Left forelimb (tissue), 1 donor: ENCODE measurements around the gene TMEM272.
"Not testable (repeated sequence)": the region's sequence is repeated elsewhere in the genome, so short reads cannot be mapped to it uniquely, and the experiment has no call there.

ENCODE experiments used
- DNase-seq: peaks from one replicate; pipeline ENCODE4 v3.0.0-alpha.2; 2018; ENCODE audit warnings: low spot score

The TMEM272 gene

DNA sequence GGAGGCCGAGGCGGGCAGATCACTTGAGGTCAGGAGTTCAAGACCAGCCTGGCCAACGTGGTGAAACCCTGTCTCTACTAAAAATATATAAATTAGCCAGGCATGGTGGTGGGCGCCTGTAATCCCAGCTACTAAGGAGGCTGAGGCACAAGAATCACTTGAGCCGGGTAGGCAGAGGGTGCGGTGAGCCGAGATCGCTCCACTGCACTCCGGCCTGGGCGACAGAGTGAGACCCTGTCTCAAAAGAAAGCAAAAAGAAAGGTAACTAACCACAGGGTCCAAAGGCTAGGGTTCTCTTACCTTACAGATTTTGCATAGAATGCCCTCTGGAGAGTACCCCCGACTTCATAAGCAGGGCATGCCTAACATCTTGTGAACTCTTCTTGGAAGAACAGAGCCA lies 20.3 kb downstream of the TMEM272 start:
- DNase-seq = not testable (repeated sequence)

DNA sequence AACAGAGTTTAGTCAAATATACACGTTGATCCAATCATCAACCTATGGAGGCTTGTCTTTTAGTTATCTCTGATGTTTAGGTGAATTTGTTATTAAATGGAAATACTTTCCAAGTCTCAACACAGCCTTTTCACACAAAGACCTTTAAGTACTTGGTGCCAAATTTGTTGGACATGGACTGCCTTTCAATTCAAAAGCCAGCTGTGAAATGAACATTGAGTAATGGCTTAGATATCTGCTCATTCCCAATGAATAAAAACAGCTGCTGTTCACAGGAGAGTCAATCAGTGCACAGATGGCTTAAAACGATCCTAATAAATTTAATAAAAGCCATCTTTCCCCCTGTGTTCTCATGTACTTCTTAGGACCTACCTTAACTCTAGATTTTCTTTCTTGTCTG lies 21.1 kb downstream of the TMEM272 start:
- no peak for DNase-seq

DNA sequence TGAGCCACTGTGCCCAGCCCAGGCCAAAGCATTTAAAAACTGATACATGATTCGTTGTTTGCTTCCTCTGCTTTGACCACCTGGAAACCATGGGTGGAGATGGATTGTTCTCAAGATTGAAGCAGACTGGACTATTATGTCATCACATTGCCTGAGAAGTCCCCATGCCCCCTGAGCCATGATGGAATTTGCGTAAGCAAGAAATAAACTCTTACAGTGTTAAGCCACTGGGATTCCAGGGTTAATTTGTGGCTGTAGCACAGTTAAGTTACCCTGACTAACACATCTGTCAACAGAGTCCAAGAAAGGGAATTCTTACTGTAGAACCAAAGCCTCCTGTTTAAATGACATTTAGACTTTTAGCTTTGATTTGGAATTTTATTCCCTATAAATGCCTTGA lies 21.6 kb downstream of the TMEM272 start:
- DNase-seq = no peak

DNA sequence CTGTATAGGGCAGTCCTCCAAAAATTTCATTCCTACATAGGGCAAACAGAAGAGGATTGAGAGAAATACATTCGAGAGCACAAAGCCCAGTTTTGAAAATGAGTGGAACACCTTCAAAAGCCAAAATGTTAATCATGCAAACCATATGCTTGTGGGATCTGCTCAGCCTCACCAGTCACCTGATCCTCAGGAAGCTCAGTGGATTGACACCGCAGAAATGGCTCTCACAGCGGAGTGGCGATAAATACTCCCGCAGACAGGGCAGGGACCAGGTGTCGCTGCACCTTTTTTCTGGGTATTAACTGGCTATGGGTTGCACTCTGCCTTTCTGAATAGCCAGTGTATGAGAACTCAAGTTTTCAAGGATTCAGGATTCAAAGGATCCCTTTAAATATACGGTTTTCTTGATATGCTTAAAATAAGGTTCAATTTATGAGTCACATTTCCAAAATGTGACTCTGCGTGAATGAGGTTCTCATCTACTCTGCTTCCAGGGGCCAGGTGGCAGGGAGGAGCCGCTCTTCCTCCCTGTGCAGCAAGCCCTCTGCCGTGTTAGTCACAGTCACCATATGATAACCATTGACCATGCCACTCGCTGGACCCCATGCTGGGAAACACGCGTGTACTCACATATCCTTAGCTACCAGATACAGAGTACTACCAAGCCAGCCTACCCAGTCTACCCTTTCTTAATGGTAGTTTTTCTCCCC lies 22.7 kb downstream of the TMEM272 start:
- DNase-seq = no peak

DNA sequence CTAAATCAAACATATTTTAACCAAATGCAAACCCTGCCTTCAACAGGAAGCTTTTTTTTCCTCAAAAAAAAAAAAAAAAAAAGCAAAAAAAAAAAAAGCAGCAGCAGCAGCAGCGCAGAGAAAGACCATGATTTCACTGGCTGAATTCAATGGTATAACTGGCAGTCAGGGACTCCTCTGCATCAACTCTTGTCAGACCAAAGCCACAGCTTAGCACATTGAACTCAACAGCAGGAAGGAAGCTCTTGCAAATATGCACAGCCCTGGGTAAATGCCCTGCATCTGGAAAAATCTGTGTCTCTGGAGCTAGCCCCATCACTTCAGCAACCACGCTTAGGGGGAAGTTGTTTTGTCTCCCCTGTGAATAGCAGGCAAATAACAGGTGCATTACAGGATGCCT lies 23.4 kb downstream of the TMEM272 start:
- no peak for DNase-seq

DNA sequence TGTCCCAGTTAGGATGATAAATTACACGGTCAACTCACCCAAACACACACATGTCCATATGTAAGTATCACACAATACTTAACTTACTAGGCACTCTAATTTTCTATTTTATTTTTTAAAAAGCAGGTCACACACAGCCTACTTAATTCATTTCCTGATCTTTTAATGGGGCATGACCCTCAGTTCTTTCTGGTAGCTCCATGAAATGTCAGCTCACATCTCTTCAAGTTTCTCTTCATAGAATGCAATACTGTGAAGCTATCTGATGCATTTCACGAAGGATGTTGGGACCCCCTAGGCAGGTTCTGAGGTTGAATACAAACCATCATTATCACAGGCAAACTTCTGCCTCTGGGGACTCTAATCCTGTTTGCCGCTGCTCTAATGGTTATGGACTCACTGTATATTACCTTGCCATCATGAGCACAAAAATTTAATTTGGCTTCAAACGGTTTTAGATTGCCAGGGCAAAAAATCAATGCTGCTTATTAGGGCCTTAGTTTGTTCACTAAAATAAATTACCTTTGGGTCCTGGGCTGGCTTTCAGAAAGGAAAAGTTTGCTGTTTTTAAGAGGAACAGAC lies 24.9 kb downstream of the TMEM272 start:
- DNase-seq = no peak

DNA sequence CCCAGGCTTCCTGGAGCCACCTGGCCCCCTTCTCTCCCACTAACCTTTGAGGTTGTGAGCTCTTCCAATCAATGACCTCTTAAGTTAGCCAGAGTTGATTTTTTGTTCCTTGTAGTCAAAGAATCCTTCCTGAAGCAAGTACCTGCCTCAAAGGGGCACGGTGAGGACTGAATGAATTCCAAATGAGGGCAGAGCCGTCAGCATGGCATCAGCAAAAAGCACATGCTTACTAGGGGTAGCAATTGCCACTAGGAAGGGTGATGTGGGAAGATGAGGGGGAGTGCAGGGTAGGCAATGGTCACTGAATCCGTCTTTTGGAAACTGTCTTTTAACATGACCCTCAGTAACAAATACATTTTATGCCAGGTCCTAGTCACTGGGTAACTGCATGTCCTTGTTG lies 25.4 kb downstream of the TMEM272 start:
- DNase-seq = no peak

DNA sequence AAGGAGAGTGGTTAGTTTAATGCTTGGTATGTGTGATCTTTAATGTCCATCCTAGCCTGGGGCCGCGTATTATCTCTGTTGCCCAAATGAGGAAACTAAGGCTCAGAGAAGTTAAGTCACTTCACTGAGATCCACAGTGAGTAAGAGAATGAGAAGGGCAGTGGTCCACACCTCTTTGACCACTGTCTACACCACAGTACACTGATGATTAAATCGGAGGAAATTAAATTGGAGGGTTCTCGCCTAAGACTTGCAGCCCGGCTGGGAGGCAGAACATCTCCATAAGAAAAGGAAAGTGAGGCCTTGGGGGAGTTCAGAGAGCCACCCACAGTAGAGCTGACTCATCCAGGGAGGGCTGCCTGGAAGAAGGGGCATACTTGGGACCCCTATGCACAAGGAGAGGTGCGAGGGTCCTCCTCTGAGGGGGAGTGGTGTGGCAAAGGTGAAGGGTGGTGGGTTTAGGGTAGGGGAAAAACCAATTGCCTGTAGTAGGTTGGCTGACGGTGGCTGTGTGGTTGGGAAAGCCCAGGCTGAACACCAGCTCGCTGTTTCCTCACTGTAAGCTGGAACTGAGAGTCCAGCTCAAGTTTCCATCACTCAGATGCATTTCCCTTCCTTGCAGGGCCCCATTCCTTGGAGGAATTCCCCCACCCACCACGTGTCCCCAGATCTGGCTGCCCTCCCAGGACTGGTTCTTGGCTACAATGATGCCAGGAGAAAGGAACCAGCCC lies 26.0 kb downstream of the TMEM272 start:
- DNase-seq = no peak

DNA sequence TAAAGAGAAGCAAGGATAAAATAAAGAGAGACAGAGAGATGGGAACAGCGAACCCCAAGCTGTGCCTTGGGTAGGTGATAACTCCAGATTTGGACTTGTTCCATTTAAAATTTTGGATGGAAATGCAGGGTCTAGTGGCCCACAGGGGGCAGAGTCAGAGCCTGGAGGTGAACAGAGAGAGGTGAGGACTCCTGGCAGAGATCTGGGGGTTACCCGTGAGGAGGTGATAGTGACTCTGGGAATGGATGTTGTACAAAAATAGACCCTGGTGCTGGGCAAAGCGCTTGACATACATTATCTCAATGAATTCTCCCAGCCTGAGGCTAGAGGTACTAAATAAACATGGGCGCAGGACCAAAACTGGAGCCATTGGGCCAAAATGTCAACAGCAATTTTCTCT lies 26.7 kb downstream of the TMEM272 start:
- no peak for DNase-seq

DNA sequence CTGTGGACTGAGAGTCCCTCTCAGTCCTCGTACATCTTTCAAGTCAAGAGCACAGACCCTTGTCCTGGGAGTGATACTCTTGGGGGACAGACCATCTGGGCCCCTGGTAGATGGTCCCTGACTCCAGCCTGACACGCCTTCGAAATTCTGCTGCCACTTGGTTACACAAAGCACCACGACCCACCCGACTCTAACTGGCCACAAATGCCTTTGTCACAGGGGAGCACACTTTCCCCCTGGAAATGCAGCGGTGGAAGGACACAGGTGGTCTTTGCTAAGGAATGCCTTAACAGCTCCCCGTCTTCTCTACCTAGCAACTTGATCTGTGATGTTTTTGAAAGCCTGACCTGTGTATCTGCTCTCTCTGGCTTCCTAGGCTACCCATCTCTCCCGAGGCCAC lies 27.3 kb downstream of the TMEM272 start:
- DNase-seq = no peak

DNA sequence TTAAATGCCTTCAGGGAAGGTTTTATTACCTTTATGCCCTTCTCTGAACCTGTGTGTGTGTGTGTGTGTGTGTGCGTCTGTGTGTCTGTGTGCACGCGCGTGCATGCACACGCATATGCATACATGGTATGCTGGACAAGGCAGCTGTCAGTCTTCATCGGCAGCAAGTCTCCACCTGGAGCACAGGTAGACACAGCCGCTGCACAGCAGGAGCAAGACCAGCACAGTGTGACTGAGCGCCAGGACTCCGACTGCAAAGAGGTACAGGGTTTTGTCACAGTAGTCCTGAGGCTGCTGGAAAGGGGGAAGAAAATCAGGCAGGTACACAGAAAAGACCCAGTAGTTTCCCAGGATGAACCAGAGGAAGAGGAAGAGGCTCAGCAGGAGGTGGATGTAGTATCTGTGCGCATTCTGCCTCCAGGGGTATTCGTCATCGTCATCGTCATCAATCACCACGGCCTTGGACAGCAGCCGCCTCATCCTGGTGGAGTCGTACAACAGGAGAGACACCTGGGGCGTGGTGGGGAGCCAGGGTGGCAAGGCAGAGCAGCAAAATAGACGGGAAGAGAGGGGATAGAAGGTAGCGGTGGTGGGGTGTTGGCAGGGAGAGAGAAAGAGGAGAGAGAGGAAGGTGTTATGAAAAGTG lies 28.2 kb downstream of the TMEM272 start:
- DNase-seq = no peak

DNA sequence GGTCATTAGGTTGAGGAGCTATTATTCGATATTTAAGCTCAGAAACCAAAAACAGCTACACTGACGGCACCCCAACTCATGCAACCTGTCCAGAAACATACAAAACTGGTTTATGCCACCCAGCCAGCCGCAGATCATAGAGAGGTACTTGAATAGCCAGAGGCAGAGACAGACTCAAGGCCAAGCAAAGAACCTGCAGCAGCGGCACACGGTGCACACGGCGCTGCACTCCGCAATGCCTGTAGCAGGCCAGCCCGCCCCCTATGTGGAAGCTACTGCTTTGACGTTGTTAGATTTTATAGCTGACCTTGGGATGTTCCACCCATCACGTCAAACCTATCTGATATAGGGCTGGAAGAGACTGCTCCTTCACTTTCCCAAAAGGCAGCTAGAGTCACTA lies 29.1 kb downstream of the TMEM272 start:
- no peak for DNase-seq

DNA sequence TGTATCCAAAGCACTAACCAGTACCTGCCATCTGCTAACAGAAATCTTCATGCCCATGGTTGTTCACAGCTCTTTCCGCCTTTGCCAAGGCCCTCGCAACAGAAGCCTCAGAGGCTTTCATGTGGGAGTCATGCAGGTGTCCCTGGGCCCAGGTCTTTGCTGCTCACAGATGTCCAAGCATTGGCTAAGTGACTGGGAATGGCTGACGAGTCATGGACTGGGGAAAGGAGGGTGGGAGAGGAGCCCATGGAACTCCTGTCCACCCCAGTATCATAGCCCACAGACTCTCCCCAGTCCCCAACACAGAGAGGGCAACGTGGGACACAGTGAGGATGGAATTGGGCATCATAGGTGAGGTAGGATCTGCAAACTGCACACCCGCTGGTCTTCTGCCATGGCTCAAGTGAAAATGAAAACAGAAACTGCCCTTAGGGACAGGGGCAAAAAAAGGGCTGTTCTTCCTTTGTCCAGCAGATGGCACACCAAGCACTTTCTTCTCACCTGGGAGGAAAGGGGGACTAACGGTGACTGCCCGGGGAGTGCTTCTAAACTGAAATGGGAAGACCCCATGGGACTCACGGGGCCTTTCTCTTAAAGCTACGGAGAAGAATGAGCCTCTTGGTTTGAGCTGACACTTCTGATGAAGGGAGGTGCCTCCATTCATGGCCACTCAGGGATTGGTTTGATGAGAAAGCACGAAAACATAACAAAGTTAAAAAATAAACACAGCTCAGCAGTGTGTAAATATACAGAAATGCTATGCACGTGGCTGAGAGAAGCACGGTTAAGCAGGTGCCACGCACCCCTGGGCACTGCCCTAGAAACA lies 29.9 kb downstream of the TMEM272 start:
- DNase-seq = no peak

DNA sequence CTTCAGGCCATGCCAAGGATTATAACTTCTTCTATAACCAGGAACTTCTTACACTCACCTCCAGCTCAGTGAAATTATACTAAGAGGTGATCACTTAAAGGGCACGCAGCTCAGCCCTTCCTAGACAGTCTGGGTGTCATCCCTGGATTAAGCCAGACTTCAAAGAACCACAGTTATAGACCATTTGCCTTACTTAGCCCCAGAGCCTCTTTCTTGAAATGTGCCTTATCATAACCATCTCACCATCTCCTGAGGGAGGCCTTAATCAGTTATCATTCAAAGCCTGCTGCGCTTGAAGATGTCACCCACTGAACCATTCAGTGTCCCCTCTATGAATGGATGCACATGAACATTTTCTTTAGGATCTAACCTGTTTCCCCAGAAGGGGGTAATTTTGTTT lies 30.9 kb downstream of the TMEM272 start:
- DNase-seq = no peak

DNA sequence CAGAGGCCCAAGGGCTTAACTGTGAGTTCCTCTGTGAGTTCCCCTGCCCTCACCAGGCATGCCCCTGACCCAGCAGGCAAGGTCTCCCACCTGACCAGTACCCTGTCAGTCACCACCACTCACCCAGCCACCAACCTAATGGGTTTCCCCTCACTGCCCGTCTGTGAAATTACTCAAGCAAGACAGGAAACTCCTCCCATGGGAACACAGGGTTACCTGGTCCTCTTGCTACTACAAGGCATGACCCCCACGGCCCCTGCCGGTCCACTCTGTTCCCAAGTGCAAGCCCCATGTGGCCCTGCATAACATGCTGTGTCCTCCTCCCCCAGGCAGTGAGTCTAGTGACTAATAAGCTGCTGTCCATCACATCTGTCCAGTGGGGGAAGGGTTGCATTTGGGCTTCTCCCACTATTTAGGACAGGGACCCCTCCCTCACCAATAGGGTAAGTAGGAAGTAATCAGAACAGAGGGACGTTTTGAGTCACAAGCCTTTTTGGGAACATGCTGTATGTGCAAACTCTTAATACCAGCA lies 33.0 kb downstream of the TMEM272 start:
- DNase-seq = no peak

DNA sequence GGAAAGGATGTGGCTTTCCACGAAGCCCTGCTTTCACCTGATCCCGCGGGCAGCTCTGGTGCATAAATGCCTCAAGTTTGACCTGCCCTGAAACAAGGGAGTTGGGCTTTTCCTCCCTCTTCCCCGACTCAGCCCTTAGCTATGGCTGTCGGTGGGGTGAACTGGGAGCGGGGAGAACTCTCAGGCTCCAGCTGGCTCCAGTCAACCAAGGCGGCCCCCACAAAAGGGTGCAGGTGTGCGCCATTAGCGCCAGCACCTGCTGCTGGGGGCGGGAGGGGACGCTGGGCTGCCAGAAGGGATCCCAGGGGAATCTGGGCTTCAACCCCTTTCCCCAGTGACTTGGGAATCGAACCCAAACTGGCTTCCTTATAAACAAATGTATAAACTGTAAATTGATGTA lies 33.9 kb downstream of the TMEM272 start:
- DNase-seq = no peak

DNA sequence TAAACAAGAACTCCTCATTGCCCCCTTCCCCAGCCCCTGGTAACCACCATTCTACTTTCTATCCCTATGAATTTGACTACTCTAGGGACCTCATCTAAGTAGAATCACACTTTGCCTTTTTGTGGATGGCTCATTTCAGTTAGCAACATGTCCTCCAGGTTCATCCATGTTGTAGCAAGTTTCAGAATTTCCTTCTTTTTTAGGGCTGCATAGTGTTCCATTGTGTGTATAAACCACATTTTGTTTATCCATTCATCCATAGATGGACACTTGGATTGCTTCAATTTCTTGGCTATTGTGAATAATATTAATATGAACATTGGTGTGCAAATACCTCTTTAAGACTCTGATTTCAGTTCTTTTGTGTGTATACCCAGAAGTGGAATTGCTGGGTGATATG lies 36.2 kb downstream of the TMEM272 start:
- no peak for DNase-seq

DNA sequence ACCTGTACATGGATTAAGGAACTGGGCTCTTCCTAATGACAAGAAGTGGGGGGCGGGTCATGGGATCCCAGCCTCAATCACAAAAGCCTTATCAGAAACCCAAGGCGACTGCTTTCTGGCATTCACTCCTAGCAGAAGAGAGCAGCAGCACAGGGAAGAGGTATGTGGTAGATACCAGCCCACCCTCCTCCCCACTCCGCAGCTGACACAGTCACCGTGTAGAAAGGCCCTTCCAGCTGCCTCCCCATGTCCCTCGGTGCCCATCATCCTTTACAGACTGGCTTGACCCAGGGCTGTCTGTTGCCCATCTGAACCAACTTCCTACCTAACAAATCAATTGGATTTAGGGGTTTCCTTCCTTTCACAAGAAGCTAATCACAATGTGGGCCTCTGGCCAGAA lies 37.9 kb downstream of the TMEM272 start:
- no peak for DNase-seq

DNA sequence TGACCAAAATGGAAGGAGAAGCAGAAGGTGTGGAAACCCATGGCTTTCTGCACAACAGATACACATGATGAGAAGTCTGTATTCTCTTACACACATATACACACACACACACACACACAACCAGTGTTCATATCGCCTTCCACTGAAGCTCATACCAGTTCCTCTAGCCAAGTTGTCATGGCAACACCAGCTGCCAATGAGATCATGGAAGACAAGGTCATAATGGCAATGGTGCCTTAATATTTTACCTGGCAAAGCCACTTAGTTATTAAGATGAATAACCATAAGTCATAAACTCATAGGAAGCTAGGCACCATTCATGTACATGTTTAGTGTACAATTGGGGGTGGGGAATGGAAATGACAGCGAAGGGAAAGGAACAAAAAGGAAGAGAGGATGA lies 38.4 kb downstream of the TMEM272 start:
- no peak for DNase-seq

DNA sequence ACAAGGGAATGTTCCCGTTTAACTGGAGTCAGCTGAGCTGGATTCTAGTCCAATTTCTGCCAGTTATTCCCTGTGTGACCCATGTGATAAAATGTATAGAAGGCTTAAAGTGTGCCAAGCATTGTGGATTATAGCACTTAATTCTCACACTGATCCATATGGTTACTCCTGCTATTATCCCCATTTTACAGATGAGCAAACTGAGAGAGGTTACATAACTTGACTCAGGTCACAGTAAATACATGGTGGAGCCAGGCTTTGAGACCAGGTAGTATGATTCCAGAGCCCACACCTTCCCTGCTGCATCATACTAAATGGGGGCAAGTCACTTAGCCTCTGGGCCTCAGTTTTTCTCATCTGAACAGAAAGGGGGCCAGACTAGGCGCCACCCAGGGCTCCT lies 39.1 kb downstream of the TMEM272 start:
- DNase-seq = no peak

DNA sequence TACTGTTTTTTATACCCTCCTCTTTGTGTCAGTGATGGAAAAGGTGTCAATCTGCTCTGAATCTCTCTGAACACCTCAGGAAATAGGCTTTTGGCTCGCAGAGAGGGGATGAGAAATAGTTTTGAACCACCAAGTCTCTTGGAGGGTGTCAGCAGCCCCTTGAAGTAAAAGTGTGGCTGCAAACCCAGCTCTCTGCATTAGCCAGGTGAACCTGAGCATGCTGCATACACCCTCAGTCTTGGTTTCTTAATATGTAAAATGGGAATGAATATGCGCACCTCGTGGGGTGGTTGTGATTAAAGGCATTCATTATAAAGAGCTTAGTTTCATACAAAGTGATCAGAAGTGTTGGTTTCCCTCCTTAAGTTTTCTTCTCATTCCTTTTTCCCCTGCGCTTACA lies 39.7 kb downstream of the TMEM272 start:
- no peak for DNase-seq
